Raji (cell line): ENCODE data around the gene FBXL16.
A peak's percentile ranks its signal among the peaks of the same experiment; 100 is the strongest.

ENCODE experiments used
- POLR2A ChIP-seq: IDR thresholded peaks from 2 replicates; pipeline ENCODE4 v1.6.1; 2011; ENCODE audit warnings: low read depth, low read length, control low read depth; ENCODE audit not compliant: insufficient read depth

The FBXL16 gene

DNA sequence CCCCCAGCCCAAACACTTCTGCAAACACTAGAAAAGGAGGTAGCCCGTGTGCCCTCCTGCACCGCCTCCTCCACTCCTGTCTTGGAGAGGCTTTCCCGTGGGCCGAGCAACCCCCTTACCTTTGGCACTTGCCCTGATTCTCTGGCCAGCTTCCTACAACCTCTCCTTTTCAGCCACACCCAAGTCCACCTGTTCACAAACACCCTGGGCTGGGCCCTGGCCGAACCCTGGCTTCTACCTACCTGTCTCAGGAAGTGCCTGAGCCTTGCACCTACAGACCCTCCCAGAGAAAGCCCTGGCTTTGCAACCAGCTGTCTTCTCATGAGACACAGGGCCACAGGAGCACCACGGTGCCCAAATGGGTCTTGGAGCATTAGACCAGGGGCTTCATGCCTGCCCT lies 13.3 kb upstream of the FBXL16 start:
- TF ChIP-seq POLR2A = 0 out of 2 replicates have a peak, but pooled peaks have one; percentile 34

DNA sequence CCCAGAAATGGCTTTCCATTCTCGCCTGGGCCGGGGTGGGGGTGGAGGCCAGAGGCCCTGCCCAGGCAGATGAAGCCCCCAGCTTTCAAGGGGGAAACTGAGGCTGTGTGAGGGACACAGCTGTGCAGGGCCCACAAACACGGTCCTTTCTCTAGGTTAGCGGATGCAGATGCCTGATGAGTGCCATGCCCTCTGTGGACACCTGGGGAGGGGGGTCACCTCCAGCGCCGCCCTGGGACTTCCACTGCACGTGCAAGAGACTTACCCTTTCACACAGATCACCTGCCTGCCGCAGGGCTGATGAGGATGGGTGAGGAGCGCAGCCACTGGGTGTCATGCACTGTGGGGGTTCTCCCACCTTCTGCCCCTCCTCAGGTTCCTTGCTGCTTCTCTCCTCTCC lies 12.8 kb upstream of the FBXL16 start:
- TF ChIP-seq POLR2A = peak; percentile 44; the same call in 1 of the 2 replicates

DNA sequence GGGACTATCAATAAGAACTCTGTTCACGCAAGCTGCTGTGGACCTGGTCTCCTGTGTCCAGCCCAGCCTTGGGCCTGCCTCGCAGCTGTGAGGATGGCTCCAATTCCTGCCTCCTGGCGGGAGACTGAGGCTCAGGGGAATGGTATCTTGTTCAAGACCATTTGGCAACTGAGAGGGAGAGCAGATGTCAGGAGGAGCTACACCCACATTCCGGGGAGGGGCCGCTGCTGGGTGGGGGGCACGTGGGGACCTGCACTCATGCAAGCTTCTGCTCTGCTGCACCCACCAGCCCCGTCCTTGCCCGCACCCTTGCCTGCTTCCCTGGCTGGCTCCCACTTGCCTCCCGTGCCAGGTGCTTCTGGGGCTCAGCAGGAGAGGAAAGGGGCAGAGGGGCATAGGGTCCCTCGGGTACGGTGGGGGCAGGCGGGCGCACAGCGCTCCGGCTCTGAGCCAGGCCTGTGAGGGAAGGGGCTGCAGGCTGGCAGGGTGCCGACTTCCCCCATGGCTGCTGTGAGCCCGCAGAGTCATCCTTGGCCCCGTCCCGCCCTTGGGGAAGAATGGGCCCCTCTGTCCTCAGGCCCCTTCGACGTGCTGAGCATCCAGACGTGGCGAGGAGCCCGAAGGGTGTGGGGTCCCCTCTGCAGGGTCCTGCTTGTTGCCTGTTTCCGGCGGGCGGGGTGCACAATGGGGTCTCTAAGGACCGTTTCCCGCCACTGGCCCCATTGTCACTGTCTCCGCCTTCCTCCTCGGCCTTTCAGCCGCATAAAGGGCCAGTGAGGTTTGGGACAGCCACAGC lies 12.0 kb upstream of the FBXL16 start:
- no peak; the same call in none of the 2 replicates for TF ChIP-seq POLR2A

DNA sequence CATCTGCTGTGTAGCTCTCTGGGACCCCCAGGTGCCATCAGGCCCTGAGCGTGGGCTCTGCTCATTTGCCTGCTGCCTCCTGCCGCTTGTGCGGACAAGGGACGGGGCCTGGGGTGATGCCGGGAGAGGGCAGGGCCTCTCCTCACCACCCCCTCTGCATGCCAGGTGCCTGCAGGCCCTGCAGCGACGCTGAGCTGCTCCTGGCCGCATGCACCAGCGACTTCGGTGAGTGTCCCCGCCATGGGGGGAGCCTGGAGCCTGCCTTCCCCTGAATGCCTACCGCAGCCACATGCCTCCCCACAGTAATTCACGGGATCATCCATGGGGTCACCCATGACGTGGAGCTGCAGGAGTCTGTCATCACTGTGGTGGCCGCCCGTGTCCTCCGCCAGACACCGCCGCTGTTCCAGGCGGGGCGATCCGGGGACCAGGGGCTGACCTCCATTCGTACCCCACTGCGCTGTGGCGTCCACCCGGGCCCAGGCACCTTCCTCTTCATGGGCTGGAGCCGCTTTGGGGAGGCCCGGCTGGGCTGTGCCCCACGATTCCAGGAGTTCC lies 11.2 kb upstream of the FBXL16 start:
- TF ChIP-seq POLR2A = no peak; the same call in 1 of the 2 replicates

DNA sequence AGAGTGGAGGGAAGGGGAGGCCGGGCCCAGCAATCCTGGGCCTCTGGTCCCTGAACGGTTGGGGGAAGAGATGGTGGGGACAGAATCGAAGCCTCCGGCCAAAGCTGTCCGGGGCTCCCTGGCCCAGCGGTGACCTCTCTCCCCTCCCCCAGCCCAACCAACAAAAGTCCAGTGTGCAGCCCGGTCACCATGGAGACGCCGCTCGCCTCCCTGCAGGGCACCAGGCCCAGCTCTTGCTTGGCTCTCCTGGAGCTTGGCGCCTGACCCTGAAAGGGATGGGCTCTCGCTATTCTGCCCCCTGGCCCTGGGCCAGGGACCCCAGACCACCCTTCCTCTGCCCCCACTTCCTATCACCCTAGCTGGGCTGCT lies 10.6 kb upstream of the FBXL16 start:
- TF ChIP-seq POLR2A = no peak

DNA sequence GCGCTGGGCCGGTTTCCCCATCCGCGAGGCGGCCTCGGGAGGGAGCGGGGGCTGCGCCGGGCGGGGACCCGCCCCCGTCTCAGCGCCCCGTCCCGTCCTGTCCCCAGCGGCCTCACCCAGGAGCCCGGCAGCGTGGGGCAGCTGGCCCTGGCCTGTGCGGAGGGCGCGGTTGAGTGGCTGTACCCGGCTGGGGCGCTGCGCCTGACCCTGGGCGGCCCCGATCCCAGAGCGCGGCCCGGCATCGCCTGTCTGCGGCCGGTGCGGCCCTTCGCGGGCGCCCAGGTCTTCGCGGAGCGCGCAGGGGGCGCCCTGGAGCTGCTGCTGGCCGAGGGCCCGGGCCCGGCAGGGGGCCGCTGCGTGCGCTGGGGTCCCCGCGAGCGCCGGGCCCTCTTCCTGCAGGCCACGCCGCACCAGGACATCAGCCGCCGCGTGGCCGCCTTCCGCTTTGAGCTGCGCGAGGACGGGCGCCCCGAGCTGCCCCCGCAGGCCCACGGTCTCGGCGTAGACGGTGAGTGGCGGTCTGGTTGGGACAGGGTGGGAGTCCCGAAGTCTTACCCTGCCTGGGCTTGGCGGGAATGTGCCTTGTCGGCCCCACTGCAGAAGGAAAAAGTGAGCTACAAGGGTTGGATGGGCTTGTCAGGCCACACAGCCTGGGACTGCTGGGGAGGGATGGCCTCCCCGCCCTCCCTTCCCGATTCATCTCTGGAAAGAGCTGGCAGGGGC lies 10.0 kb upstream of the FBXL16 start:
- peak; percentile 35; the same call in 1 of the 2 replicates for TF ChIP-seq POLR2A

DNA sequence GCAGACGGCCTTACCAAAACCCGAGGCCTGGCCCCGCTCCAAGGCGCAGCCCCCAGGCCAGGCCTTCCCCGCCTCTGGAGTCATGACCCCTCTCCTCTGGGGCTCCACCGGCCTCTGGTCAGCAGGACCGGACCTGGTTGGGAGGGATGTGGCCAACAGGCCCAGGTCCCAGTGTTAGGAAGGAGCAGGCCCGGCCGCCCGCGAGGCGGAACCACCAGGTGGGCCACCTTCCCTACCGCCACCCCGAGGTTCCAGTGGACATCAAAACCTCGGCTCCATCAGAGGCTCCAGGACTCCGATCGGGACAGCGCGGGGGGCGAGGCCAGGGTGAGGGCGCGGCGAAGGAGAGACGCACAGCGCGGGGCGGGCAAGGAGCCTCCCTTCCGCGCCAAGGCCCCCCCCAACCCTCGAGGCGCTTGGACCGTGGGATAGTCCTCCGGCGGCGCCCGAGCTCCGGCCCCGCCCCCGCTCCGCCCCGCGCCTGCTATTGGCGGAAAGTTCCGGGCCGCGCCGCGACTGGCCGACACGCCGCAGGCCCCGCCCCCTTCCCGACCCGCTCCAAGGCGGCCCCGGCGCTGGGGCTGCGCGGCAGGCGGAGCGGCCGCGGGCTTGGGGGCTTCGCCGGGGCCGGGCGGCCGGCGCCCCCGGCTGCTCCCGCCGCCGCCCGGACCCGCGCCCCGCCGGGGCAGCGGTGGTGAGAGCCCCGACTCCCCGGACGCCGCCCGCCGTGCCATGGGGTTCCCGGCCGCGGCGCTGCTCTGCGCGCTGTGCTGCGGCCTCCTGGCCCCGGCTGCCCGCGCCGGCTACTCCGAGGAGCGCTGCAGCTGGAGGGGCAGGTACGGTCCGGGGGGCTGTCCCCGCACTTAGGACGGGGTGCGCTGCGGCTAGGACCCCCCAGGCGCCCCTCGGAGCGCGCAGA lies 9.2 kb upstream of the FBXL16 start, which contains the start of gene METRN:
Gene METRN, plus strand, starts transcription at position 561 of the 919 bp plus-strand sequence. Its CDS starts 172 bp downstream, at position 733.
- TF ChIP-seq POLR2A = no peak; the same call in 1 of the 2 replicates

DNA sequence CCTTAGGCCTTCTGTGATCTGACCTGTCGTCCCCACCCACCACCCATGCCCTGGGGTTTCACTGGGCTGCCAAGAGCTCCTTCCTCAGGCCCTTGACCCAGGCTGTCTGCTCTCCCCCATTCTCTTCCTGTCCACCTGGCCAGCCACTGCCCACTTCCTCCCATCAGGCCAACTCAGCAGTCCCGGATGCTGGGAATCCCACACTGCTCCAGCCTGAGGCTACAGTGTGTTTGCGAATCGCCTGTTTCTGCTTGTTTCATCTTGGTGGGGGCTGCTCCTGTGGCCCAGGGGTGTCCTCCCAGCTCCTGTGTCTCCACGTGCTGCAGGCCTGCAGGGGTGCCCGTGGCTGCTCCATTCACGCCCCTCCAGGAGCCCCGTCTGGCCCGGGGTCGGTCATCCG lies 8.5 kb upstream of the FBXL16 start:
- TF ChIP-seq POLR2A = no peak; the same call in 1 of the 2 replicates

DNA sequence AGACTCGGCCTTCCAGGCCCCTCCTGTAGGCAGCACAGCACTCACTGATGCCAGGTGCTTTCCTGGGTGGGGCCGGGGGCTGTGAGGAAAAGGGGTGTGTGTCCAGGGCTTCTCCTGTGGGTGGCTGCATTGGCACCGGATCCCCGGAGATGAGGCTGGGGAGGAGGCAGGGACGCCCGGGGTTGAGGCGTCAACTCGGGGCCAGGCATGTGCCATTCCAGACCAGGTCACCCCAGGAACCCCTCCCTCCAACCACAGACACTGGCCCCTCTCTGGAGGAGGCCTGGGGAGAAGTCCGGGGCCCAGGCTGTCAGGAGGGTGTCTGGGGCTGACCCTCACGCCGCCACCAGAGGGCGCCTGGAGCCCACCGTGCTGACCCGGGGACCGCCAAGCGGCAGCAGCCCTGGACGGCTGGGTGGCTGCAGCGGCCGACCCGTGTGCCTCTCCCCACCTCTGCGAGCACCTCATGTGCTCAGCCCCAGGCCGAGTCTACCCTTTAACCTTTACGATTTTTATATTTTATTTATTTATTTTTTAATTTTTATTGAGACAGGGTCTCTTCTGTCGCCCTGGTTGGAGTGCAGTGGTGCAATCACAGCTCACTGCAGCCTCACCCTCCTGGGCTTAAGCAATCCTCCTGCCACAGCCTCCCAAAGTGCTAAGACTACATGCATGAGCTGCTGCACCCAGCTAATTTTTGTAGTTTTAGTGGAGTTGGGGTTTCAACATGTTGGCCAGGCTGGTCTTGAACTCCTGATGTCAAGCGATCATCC lies 6.1 kb upstream of the FBXL16 start:
- no peak; the same call in 1 of the 2 replicates for TF ChIP-seq POLR2A

DNA sequence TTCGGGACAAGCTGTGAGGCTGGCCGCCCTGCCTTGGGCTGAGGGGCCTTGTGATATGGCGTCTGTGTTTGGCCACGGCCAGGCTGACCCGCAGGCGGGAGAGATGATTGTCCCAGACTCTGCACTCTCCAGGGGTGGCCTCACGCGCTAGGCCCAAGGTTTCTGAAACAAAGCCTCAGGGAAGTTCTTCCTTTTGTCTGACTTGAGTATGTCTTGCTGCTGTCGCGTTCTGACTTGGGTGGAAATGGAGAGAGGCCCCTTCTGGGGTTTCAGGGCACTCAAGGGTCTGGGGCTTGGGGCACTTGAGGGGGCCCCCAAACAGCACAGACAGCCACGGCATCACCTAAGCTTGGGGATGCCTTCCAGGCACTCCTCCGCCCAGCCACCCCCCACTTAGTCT lies 5.5 kb upstream of the FBXL16 start:
- TF ChIP-seq POLR2A = no peak

DNA sequence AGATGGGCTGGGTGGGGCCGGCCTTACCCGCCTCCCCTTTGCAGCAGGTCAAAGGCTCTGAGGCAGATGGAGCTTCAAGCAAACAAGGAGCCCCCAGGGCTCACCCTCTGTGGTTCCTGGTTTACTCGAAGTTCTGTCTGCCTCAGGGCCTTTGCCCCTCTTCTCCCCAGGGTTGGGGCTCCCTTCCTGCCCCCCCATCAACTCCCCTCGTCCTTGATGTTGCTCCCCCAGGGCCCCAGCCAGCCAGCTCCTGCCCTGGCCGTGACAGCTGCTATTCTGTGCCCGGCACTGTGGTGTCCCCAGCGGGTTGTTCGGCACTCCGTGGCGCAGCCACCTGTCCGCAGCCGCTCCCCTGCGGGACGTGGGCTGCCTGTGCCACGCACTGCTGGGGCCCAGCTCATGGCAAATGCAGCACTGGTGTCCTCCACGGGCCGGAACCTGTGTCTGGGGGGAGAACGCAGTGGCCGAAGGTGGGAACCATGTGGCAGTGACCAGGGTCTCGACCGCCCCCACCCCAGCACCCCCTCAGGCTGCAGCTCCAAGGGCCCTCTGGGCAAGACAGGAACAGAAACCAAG lies 5.0 kb upstream of the FBXL16 start:
- TF ChIP-seq POLR2A = no peak

DNA sequence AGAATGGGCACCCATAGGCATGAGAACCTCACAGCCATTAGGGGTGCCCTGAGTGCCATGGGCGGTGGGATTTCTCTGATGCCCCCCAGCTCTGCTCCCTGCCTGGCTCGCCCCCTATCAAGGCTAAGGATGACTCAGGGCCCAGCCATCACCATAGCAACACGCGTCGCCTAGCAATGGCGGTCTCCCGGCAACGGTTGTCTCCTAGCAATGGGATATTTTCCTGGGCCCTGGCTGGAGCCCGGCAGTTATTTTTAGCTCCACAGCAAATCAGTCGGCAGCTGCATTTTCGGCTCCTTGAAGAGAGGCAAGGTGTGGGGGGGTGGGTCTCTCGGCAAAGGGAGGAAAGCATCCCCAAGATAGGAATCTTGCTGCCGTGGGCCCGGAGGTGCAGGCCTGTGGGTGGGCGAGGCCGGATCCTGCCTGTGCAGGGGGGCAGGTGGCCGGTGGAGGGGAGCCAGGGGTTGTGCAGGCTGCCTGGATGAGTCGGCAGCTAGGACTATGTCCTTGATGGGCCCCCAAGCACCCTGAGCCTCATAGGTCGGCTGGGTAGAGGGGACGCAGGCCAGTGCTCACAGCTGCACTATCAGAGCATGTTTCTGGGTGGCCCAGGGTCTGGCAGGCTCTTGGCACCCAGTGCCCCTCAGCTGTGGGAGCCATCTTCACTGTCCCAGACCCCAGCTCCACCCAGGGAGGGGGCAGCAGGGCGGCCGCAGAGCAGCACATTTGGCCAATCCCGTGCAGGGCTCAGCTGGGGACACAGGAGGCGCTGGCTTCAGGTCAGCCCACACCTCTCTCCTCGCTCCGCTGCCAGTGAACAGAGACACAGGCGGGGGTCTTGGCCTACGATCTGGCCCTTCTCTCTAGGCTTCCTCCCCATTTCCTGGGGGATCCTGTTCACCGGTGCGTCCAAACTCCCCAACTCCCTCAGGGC lies 4.2 kb upstream of the FBXL16 start:
- TF ChIP-seq POLR2A = no peak

DNA sequence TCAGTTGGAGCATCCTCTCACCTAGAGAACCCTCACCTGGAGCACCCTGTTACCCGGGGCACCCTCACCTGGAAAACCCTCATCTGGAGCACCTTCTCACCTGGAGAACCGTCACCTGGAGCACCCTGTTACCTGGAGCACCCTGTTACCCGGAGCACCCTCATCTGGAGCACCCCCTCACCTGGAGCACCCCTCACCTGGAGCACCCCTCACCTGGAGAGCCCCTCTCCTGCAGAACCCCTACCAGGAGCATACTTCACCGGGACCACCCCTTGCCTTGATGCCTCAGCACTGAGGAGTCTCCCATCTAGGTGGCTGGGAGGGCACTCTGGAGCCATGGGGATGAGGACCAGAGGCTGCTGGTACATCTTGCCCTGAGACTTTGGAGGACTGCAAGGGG lies 3.4 kb upstream of the FBXL16 start:
- no peak for TF ChIP-seq POLR2A
